Head of caudate nucleus (tissue), 42 donors: ENCODE data around the gene C4orf50.
"Not testable (repeated sequence)": the region's sequence is repeated elsewhere in the genome, so short reads cannot be mapped to it uniquely, and the experiment has no call there.

Source experiments
- DNase-seq, 42 donors: peaks; one replicate each; pipeline versions ENCODE4 v3.0.0 to v3.0.0-alpha.2; 2020 to 2021; ENCODE audit warnings: mixed read lengths in 7 of 42
- intact Hi-C: fragments of 100-400 bp; cut with DNase I; formaldehyde crosslinking; loops from one replicate; pipeline ENCODE4 v1.15.0; 2022

Gene C4orf50

GRCh38 chr4:5959211-5959982 lies 58.8 kb downstream of the C4orf50 start:
- intact Hi-C loops: no loop called here
- DNase-seq: peak in 4 of 42 donors; percentile 15 to 30 (median 18)

DNA sequence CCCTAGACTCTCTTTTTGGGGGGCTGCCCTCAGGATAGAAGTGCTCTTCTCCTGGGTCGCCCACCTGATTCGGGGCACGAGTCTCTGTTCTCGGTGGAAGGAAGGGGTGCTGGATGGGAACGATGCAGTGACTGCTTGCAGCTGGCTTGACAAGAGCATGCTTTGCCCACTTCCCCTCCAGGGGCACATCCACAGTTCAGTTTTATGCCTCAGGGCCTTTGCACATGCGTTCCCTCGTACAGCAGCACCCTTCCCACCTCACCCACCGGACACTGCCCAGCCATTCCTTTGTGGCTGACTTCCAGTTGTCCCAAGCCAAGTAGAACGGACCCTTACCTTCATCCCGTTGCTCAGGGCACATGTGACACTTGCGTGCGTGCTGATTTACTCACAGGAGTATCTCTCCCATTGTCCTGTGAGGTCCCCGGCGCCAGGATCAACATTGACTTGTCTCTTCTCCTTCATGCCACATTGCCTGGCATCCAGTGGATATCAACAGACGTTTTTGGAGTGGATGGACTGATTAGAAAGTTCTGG lies 60.0 kb downstream of the C4orf50 start:
- DNase-seq: peak in 3 of 42 donors; percentile 18 to 36 (median 19)
- intact Hi-C loops: no loop called here

- intact Hi-C loops: no loop called here
- DNase-seq: peak in 3 of 42 donors; percentile 19 to 43 (median 37)
Measured at GRCh38 chr4:5957076-5957475, 61.2 kb downstream of the C4orf50 start.

- intact Hi-C loops: no loop called here
- peak in 5 of 42 donors; percentile 26 to 55 (median 35) for DNase-seq
Measured at GRCh38 chr4:5956285-5957021, 61.8 kb downstream of the C4orf50 start.

DNA sequence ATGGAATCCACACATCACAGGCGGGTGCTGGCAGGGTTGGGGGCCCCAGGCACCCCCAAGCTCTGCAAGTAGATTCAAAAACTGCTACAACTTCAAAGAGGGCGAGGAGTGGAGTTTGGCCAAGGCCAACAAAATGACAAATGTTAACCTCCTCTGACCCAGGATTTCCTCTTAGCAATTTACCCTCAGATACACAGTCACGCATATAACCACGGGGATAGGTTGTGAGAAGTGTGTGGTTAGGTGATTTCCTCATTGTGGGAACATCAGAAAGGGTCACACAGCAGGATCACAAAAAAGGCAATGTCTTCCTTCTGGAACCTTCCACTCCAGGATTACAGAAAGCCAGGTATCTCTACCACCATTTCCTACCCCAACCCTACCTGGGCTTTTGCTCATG lies 62.4 kb downstream of the C4orf50 start:
- DNase-seq: no peak
- intact Hi-C loops: no loop called here

GRCh38 chr4:5955201-5955821 lies 62.9 kb downstream of the C4orf50 start:
- DNase-seq: peak in 3 of 42 donors; percentile 26 to 43 (median 31)
- intact Hi-C loops: no loop called here

- intact Hi-C loops: no loop called here
- DNase-seq: peak in 3 of 42 donors; percentile 20 to 37 (median 22)
Measured at GRCh38 chr4:5954056-5954760, 64.0 kb downstream of the C4orf50 start.

- DNase-seq: peak in 3 of 42 donors; percentile 20 to 39 (median 27)
- intact Hi-C loops: no loop called here
Measured at GRCh38 chr4:5952975-5953951, 65.0 kb downstream of the C4orf50 start.

DNA sequence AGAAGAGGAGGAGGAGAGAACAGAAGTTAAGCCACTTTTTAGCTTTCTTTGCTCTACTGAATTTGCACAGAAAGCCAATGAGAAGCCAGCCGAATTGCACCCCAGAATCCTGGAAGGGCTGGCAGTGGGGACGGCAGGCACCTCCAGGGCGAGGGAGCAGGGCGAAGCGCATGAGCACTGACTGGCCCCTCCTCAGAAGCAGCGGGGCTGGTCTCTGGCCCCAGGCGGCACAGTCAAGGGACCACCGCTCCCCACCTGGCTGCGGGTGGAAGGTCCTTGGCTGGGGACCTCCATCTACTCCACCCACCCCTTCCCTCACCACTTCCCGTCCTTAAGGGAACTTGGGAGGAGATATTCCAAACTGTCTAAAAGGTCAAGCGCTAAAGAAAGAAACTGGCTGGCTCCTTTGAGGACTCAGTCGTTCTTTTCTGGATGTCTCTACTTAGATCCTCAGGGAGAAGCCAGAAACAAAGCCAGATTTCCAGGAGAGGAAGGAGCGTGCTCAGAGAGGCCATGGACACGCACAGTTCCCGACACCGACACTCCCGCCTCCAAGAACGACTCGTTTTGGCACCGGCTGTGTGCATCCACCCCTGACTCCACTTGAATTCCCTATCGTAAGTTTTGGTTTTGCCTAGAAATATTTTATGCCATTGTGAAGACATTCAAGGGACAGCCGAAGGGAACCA lies 65.8 kb downstream of the C4orf50 start:
- intact Hi-C loops: no loop called here
- DNase-seq: peak in 3 of 42 donors; percentile 8 to 13 (median 10)

DNA sequence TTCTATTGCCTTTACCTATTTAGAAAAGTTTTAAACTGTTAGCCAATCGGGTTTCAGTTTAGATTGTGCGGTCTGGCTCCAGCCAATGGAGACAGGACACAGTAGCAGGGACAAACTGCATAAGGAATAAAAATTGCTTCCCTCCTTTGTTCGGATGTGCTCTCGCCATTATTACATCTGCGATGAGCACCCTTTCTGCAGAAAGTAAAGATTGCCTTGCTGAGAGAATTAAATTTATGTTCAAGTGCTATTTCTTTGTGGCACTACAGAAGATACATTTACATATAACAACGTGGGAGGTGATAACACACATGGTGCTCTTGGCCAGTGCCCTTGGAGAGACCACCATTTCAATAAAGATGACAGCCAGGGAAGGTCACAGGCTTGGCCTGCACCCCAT lies 71.6 kb downstream of the C4orf50 start:
- intact Hi-C loops, DNase-seq: not testable (repeated sequence)

DNA sequence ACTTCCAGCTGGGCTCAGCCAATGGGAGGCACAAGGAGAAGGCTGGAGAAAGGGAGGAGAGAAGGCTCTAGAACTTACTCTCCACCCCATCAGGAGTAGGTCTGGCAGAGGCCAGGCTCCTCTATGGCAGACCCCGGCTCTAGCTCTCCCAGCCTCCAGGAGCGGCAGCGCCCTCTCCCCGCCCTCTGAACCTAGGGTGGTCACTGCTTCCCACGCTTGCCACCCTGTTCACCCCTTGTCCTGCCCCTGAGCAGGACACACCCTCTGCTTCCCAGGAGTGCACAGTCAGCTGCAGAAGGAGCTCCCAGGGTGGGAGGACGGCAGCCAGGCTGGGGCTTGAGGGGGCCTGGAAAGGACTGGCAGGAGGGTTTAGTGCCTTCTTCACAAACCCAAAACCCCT lies 72.3 kb downstream of the C4orf50 start:
- intact Hi-C loops: no loop called here
- no peak for DNase-seq

DNA sequence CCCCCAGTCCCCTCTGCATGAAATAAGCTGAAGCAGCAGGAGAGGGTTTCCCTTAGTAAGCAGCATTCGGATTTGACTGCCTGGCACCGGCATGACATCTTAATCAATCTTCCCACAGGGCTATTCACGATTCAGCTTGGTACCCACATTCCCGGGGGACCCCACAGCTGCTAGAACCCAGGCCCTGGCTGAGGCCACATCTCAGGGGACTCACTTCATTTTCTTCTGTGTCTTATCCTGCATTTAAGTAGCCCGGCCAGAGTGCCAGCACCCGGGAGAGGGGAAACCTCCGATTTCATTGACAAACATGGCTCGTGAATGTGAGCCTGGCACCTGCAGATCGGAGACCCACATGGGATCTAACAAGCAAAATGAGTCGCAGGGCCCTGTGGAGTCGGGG lies 73.1 kb downstream of the C4orf50 start:
- DNase-seq: no peak

GRCh38 chr4:5943561-5943960 lies 74.7 kb downstream of the C4orf50 start:
- no peak for DNase-seq
- intact Hi-C loops: no loop called here

More for the DNA sequence above, 73.1 kb downstream of the C4orf50 start:
- intact Hi-C loops: no loop called here

GRCh38 chr4:5942947-5943346 lies 75.3 kb downstream of the C4orf50 start:
- intact Hi-C loops: no loop called here
- no peak for DNase-seq

- peak in 1 of 42 donors; percentile 6 for DNase-seq
- intact Hi-C loops: no loop called here
Measured at GRCh38 chr4:5941601-5942000, 76.6 kb downstream of the C4orf50 start.

DNA sequence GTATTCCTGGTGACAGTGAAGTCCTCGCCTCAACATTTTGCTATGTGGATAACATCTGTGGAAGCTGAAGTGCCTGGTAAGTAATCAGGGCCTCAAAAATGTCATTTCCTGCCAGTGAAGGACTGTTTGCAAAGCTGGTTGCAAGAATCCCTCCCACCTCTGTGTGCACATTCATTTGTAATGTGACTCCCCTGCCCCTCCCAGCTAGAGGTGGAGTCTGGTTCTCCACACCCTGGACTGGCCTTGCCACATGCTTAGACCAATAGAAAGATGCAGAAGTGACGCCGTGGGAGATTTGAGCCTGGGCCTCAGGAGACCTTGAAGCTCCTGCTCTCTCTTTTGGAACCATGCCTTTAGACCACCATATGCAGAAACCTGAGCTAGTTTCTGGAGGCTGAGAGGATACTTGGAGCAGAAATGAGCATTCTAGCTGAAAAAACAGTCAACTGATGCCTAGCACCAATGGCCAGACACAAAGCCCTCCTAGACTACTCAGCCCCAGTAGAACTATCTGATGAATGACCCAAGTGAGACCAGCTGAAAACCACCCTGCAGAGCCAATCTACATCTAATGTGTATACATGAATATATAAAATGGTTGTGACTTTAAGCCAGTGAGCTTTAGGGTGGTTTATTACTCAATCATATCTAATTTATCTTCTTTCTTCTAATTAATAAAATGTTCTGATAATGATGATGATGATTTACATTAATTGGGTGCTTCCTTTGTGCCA lies 77.6 kb downstream of the C4orf50 start:
- intact Hi-C loops: no loop called here
- DNase-seq: peak in 1 of 42 donors; percentile 6
